Dedifferentiated amniotic fluid mesenchymal stem cell (primary cell): ENCODE data around the gene TBCCD1.
"Not testable (repeated sequence)": the region's sequence is repeated elsewhere in the genome, so short reads cannot be mapped to it uniquely, and the experiment has no call there.

Source experiments
- DNase-seq: peaks from one replicate; pipeline ENCODE4 v3.0.0-alpha.2; 2016; ENCODE audit errors: extremely low spot score

The TBCCD1 gene

DNA sequence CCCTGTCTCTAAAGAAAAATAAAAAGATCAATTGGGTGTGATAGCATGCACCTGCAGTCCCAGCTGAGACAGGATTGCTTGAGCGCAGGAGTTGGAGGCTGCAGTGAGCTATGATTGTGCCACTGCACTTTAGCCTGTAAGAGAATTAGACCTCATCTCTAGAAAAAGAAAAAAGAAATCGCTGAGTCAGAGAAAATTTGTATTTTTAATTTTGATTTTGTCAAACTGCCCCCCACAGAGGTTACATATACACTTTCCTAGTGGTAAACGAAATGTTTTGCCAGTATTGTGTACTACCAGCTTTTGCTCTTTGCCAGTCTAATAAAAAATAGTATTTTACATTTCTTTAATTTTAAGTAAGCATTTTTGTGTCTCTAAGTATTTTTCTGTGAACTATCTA, 17.6 kb downstream of the TBCCD1 start:
- no peak for DNase-seq

DNA sequence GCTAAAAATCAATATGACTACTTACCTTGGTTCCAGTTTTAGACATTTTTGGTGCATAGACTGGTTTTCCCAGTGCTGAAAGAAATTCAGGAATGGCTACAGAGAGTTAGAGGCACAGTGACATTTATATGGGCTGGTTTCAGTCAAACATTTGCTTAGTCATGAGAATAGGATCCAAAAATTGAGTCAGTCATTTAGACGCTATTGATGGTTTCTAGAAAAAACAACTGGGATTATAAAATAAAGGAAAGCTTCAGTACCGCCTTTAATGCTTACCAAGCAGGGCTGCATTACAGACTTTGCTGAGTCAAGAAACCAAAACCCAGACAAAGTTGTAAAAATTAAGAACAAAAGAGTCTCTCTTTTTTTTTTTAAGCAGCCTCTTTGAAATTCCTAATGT, 22.9 kb downstream of the TBCCD1 start, which contains the start of gene CRYGS:
Gene CRYGS (minus strand): TSS at position 100 of the 400 bp plus-strand sequence. CDS start 54 bp downstream, at position 46.
- no peak for DNase-seq

DNA sequence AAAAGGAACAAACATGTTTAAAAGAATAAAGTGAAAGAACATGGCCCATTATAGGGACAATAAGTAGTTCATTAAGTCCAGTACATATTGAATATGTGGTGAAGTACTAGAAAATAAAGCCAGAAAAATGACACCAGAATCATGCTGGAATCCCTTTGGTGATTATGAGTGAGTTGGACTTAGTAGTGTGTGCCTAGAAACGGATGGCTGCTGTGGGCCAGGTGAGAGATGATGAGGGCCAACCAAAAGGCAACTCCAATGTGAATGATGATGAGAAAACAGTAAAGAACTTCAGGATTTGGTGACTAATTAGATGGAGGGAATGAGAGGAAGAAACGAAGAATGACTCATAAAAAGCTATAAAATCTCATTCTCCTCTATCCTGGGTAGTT, 26.3 kb downstream of the TBCCD1 start:
- DNase-seq = no peak

DNA sequence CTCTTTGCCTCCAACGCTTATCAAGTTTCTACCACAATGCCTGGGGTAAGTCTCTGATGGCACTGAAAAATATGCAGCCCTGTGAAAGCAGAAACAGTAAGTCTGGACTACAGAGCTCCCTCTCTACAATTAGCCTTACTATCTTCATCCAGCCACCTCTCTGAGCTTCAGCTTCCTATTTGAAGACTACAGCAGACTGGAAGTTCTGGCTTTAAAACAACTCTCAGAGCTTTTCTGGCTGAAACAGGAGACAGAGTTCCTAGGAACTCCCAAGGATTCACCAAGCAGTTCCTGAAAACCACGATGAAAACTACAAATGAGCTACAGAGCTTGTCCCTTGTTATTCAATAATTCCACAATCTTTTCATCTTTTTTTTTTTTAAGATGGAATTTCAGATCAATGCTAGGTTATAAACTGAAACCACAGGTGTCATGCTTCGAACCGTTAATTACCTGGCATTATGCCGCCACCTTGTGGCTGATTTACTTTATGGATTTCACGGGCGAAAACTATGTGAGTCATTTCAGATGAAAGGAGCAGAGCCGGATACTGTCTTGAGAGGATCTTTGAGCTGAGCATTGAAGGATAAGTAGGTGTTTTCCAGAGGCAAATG, 26.8 kb downstream of the TBCCD1 start:
- peak; percentile 60 for DNase-seq

DNA sequence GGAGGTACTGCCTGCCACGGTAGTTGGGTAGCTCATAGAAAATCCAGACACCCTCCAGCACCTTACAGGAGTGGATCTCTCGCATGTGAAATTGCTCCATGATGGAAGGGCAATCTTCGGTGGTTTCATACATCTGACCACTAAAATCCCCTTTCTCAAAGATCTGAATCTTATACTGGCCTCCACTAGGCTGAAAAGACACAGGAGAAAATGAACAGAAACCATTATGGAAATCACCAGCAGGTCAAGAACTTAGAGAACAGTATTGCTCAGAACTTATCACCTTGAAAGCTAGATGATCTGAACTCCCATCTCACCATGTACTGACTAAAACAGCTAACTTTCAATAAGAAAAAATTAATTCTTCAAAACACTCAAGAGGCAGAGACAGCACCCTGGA, 28.4 kb downstream of the TBCCD1 start:
- DNase-seq = no peak

DNA sequence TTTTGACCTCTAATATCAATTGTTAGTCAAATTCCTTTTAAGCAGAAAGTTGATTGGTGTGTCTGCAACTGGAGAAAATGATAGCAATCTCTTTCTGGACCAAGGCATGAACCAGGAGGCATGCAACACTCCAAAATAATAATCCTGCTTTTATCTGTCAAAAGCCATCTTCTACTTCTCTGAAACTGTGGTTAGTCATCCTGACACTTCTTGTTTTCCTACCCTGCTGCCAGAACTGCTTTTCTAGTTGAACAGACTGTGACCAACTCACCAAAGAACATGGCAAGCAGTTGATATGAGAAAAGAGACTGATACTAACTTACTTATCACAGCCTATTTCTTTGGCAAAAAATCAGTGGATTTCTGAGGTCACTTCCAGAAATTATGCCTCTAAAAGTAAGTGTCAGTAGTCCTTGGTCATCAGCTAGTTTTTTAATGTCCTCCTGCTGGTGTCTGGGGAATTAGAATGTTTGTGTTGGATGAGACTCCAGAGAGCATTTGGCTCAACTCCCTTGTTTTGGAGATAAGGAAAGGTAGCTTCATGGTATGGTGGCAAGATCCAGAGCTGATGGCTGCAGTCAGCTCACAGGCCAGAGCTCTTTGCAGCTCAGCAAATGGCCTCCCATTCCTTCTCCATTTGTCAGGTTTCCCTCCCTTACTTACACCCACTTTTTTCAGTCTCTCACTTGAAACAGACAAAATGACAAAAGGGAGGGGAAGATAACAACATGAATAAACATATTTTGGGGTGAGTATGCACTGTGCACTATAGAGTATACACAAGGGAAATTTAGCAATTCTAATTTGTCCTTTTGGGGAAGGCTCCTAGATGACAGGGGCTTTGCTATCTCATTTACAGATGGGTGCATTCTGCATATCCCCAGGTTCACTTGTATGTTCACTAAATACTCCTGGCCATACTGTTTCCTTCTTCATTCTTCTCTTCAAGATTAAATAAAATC, 30.0 kb downstream of the TBCCD1 start:
- no peak for DNase-seq

DNA sequence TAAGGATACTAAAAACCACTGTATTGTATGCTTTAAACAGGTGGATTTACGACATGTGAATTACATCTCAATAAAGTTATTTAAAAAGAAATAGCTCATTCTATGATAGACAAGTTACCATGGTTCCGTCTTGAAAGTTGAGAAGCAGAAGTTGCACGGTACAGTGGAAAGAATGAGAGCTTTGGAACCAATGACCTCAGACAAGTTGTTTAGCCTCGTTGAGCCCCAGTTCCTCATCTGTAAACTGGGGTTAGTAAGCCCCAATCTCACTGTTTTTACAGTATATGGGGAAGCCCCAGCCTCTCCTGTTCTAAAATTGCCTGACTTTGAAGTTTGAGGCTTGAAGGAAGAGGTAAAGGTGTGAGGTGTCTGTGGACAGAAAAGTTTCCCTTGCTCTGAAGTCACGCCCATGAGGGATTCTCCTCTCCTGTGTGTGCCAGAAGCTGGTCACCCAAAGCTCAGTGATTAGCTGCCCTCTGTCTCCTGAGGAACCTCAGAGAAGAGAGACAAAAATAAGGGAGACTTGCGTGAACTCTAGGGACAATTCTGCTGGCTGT, 32.9 kb downstream of the TBCCD1 start:
- DNase-seq = no peak

DNA sequence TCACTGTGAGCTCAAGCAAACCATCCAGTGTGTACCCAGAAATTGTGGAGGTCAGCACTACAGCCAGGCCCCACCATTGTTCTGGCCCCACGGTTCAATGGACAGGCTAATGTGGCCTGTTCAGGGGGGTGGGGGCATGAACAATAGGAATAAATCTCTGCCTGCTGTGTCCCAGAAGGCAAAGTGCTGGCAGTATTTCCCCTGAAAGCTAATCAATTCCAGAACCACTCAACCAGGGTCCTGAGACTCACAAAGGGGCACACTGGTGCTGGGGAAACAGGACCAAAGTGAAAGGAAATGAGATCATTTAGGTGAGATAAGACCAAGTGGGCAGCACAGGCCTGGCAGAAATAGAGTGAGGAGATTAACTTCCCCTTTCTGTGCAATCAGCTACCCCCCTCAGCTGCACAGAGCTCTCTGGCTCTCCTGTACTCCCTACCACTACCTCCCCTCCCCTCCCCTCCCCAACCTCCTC, 34.5 kb downstream of the TBCCD1 start:
- DNase-seq = no peak

DNA sequence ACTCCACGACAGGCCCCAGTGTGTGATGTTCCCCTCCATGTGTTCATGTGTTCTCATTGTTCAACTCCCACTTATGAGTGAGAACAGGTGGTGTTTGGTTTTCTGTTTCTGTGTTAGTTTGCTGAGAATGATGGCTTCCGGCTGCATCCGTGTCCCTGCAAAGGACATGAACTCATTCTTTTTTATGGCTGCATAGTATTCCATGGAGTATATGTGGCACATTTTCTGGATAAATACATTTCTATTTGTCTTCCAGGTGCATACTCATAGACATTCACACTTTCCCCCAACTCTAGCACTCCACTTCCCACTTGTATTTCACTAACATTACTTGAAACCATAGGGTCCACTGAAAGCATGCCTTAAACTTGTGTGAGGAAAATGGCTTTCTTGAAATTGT, 35.4 kb downstream of the TBCCD1 start:
- DNase-seq = not testable (repeated sequence)

DNA sequence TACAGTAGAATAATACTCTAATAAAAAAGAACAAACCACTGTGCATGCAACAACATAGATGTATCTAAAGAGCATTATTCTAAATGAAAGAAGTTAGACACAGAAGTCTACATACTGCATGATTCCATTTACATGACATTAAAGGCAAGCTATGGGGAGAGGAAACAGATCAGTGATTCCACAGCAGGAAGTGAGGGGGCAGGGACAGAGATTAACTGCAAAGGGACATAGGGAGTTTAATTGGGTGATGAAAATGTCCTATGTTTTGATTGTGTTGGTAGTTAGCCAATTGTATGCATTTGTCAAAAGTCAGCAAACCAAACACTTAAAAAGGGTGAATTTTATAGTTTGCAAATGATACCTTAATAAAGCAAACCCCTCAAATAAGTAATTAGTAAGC, 36.7 kb downstream of the TBCCD1 start:
- DNase-seq = no peak

DNA sequence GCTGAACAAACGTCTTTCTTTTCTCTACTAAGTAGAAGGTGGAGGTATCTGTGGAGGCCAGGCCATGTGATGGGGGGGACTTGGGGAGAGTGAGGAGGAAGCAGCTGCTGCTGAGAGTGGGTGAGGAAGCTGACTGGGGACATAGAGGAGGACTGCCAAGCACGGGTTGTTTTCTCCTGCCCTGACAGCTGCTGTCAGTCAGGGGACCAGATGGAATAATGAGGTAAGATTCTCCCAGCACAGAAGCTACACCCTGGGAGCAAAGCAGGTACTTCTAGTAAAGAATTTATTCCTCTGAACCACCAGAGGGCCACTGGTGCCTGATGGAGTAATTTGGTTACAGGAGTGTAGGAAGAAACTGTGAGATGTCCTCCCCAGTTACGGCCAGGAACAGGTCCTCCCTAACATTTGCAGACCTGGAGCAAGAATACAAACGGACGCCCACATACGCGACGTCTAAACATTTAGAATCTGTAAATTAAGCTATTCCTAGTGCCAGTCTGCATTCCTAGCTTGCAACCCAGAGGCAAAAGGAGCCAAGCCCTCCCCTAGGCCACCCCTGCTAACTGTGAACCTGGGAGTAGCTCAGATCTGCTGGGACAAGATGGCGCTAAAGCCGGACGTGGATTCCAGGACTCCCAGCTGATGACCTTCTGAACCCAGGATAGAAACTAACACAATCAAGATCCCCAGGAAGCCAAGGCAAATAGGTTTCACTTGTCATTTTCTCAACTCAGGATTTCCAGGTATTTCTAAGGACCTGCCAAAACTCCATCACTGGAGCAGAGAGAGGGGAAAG, 37.7 kb downstream of the TBCCD1 start:
- DNase-seq = no peak

DNA sequence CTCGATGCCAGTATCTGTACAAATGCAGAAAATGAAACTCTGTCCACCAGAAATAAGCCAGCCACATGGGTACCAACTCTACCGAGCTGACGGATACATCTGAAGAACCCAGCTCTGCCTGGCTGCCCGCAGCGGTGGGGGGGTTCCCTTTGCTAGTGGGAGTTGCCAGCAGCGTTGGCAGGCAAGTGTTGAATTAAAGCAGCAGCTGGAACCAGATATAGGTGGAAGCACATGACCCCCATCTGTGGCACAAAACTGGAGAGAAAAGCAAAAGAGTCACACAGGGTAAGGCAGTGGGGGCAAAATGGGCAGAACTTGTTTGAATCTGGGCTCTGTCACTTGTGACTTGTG, 40.9 kb downstream of the TBCCD1 start:
- DNase-seq = no peak

DNA sequence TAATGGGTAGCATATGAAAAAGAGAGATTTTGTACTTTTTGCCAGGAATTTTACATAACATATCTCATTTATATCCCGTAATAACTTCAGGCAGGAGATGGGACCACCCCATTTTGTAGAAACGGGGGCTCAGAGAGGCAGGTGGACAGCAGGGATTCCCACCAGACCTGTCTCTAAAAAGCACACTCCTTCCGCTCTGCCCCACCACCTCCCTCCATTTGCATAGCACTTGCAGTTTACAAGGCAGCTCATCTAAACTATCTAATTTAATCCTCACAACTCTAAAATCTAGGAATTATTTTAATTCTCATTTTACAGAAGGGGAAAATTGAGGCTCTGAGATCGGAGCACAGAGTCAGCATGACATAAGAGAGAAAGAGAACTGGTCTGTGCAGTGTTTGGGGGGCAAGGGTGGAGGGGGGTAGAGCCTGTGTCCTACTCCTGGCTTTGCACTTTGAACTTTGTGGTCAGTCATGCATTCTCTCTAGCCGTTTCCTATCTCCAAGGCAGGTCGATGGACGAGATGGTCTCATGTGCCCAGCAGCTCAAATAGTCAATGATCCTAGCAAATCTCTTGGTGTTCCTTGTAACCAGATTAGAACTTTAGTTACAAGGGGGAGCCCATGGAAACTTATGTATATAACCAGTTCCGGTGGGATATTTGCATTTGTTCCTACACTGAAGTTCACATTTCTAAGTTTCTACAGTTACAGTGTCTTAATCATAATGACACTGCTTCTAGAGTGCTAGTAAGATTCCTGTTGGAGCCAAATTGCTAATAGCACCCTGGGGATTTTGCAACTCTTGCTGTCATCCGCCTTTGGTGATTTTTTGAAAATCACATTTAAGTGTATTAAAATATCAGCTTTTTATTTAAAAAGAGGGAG, 41.5 kb downstream of the TBCCD1 start:
- no peak for DNase-seq

DNA sequence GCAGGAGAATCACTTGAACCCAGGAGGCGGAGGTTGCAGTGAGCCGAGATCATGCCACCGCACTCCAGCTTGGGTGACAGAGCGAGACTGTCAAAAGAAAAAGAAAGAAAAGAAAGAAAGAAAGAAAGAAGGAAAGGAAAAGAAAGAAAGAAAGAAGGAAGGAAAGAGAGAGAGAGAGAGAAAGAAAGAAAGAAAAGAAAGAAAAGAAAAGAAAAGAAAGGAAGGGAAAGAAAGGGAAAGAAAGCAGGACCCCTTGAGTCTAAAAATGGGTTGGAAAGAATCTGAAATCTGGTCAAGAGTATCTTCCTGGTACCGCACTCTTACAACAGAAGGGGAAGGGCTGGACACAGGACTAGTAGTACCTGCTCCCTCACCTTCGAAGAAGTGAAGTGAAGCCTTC, 42.5 kb downstream of the TBCCD1 start:
- DNase-seq = no peak

DNA sequence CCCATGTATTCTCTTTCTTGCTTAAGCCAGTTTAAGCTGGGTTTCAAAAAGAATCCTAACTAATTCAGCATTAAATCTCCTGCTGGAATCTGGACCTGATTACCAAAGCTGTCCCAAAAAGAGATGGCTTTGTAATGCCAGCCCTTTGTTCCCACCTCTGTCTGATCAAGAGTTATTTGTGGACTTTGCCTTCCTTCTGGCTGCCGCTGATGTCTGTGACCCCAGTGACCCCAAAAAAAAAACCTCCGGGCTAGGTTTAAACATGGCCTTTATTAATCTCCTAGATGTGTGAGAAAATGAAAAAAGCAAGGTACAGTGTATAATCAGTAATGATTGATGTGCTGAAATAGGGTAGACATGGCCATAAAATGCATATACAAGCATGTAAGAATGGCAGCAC, 43.7 kb downstream of the TBCCD1 start:
- no peak for DNase-seq

DNA sequence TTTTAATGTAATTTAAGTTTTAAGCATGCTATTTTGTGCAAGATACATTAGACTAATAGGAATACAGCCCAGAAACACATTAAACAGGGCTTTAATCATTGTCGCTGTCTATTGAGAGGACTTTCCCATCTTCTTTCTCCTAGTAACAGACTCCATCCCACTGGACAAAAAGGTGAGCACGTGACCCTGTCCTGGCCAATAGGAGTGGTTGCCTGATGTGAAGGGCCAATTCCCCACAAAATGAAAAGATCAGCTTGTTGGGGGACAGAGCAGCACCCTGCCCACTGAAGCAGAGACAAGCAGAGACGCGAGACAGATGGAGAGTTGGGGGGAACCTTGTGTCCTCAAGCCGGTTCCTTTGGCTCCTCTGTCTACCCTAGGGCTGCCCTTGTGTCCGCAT, 44.1 kb downstream of the TBCCD1 start:
- DNase-seq = no peak

DNA sequence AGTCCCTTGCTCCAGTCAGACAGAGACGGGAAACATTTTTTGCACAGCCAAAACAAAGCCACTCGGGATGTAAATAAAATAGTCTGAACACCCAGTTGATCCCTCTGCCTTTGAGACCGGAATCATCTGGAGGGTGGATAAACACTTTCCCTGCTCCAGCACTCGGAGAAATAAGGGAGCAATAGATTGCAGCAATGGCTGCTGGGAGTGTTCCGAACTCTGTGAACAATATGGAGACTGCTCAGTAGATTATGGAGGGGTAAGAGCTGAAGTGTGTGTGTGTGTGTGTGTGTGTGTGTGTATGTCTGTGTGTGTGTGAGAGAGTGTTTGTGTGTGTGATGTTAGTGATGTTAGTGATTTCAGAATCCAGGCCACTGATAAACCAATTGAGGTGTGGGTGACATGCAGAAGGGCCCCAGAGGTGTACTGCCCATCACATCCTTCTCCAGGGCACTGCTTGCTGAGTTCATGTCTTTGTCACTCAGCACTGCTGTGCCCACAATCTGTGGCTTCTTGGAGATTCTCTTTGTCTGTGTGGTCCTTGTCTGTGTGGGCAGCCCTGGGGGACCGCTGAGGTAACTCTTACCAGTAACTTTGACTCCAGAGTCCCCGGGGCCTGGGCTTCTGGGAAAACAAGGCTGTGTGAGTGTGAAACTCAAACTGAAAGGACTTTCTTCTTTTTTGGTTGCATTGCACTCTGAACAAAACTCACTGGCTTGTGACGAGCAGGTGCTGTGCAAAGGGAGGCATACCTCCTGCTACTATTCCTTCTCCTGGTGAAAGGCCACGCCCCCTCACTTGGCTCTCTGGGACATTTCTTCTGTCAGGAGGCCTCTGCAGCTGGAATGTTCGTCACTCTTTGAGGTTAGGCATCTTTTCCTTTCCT, 45.9 kb downstream of the TBCCD1 start:
- DNase-seq = no peak

DNA sequence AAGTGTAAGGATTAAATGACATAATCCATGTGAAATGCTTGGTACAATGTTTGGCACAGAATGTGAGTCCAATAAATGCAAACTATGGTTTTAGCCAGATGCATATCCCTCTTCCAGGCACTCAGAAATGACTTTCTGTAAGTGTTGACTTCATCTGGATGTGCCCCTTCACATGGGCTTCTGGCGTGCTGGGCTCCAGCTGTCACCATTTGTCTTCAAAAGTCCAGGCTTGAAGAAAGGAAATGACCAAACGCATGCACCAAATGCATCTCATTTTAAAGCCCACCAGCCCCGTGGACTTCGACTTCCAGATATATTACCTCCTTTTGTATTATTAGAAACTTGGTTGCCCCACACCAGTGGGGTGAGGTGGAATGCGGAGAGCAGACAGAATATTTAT, 46.7 kb downstream of the TBCCD1 start:
- no peak for DNase-seq

DNA sequence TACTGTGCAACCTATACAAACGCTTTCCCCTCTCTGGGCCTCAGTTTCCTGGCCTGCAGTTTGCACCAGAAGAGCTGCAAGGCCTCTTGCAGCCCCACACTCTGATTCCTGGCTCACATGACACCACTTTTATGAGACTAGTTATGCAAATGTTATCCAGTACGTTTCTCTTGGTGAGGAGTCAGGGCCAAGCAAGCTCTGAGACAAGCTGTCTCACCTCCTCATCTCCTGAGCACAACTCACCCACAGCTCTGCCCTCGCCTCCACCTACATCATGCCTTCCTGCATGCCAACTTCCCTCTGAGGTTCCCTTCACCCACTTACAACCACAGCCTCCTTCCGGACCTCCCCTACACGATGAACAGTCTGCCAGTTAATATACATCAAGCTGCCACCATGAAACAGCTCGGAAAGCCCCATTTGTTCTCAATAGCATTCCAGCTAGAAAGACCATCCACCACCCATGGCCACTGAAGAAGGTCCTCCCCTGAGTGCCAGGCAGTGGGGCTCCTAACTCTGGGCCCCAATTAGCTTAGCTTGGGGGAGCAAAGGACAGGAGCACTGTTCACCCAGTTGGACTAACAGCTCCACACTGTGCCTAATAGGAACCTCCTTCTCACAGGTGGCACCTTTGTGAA, 48.0 kb downstream of the TBCCD1 start:
- DNase-seq = no peak

DNA sequence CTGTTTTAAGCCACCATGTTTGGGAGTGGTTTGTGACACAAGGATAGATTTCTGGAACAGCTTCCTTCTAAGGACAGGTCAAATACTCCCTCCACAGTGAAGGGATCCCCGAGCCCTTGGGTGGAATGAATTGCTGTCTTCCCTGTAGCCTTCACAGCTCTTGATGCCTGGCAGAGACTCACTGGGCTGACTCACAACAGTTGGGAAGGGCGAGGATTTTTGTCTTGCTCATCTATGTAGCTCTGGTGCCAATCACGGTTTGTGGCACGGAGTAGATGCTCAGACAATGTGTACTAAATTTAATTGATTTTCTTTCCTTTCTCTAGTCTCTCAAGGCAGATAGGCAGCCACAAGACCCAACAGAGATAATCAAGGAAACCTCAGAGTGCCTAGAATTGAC, 49.9 kb downstream of the TBCCD1 start:
- no peak for DNase-seq
